GM23338 (cell line): ENCODE measurements around the gene PGC. TPM values are rescaled to one million over a fixed set of nuclear protein-coding genes. Genes with fewer than 3 reads are reported as not detected.
A peak's percentile ranks its signal among the peaks of the same experiment; 100 is the strongest.

Experiments used
- ATAC-seq: fragments of 200-7000 bp; cut with Tn5 transposase; 3 replicates; pipeline ENCODE4 v1.9.1; 2020
- DNase-seq: peaks from one replicate; pipeline ENCODE4 v3.0.0-alpha.2; 2015; ENCODE audit warnings: low spot score
- H2AFZ ChIP-seq: fragments of 200-600 bp; sonication (generic); 2 replicates; pipeline ENCODE4 v1.8.0; 2016; ENCODE audit warnings: antibody characterized with exemption, mild to moderate bottlenecking, moderate library complexity
- H3F3A ChIP-seq: fragments of 200-600 bp; sonication (generic); replicated peaks from 2 replicates; pipeline ENCODE4 v1.8.0; 2017; ENCODE audit warnings: antibody characterized with exemption, mixed run types, low read depth
- H3K27ac ChIP-seq: fragments of 200-600 bp; sonication (generic); 2 replicates; pipeline ENCODE4 v1.6.1; 2016; ENCODE audit warnings: low read depth
- H3K27me3 ChIP-seq: fragments of 200-600 bp; sonication (generic); 2 replicates; pipeline ENCODE4 v1.8.0; 2016; ENCODE audit warnings: mild to moderate bottlenecking, mixed run types, moderate library complexity; ENCODE audit not compliant: insufficient read depth
- H3K36me3 ChIP-seq: fragments of 200-600 bp; sonication (generic); 2 replicates; pipeline ENCODE4 v1.8.0; 2016; ENCODE audit warnings: mild to moderate bottlenecking; ENCODE audit not compliant: insufficient read depth
- H3K4me1 ChIP-seq: fragments of 200-600 bp; sonication (generic); 2 replicates; pipeline ENCODE4 v1.8.0; 2016; ENCODE audit warnings: mild to moderate bottlenecking, moderate library complexity; ENCODE audit not compliant: insufficient read depth
- H3K4me2 ChIP-seq: fragments of 200-600 bp; sonication (generic); 2 replicates; pipeline ENCODE4 v1.7.1; 2017; ENCODE audit warnings: mixed run types
- H3K4me3 ChIP-seq: fragments of 200-600 bp; sonication (generic); 2 replicates; pipeline ENCODE4 v1.6.1; 2016; ENCODE audit warnings: mixed run types
- H3K79me2 ChIP-seq: fragments of 200-600 bp; sonication (generic); replicated peaks from 2 replicates; pipeline ENCODE4 v1.8.0; 2017; ENCODE audit warnings: mild to moderate bottlenecking; ENCODE audit not compliant: insufficient read depth
- H3K9me2 ChIP-seq: fragments of 200-600 bp; sonication (generic); 2 replicates; pipeline ENCODE4 v1.8.0; 2017; ENCODE audit not compliant: insufficient read depth
- H4K20me1 ChIP-seq: fragments of 200-600 bp; sonication (generic); replicated peaks from 2 replicates; pipeline ENCODE4 v1.8.0; 2017; ENCODE audit warnings: mild to moderate bottlenecking; ENCODE audit not compliant: insufficient read depth
- H3K27ac Mint-ChIP-seq: 2 replicates; pipeline ENCODE4 v1.8.0; 2020; ENCODE audit warnings: inconsistent platforms, mild to moderate bottlenecking, moderate library complexity, mixed read lengths
- H3K27me3 Mint-ChIP-seq: 3 replicates; pipeline ENCODE4 v1.8.0; 2022; ENCODE audit warnings: low read depth, mild to moderate bottlenecking, moderate library complexity, mixed read lengths, inconsistent platforms; ENCODE audit not compliant: insufficient read depth, poor library complexity
- H3K36me3 Mint-ChIP-seq: 3 replicates; pipeline ENCODE4 v1.8.0; 2021; ENCODE audit warnings: low read depth, mild to moderate bottlenecking, inconsistent platforms, moderate library complexity, mixed read lengths
- H3K4me1 Mint-ChIP-seq: 3 replicates; pipeline ENCODE4 v1.8.0; 2020; ENCODE audit warnings: mild to moderate bottlenecking, inconsistent platforms, mixed read lengths
- H3K4me3 Mint-ChIP-seq: 3 replicates; pipeline ENCODE4 v1.8.0; 2021; ENCODE audit warnings: moderate library complexity, mild to moderate bottlenecking, inconsistent platforms, mixed read lengths
- H3K9me3 Mint-ChIP-seq: 3 replicates; pipeline ENCODE4 v1.8.0; 2020; ENCODE audit warnings: moderate library complexity, mild to moderate bottlenecking, inconsistent platforms, mixed read lengths
- CREB1 ChIP-seq: fragments of 250-450 bp; sonication (Bioruptor Pico); IDR thresholded peaks from 2 replicates; pipeline ENCODE4 v1.5.0; 2020; ENCODE audit warnings: low read depth, mild to moderate bottlenecking, moderate library complexity
- CTCF ChIP-seq, 2 experiments: fragments of 200-600 bp in 1 of 2; sonication (generic) in 1 of 2; conservative IDR thresholded peaks; 2 replicates each; pipeline versions ENCODE4 v1.5.1 to v1.6.1; 2016 to 2017; ENCODE audit warnings: antibody characterized with exemption in 2 of 2, low read depth in 2 of 2, mild to moderate bottlenecking in 2 of 2, moderate library complexity in 1 of 2
- ETS1 ChIP-seq: IDR thresholded peaks from 2 replicates; pipeline ENCODE4 v1.6.1; 2016; ENCODE audit warnings: antibody characterized with exemption
- POLR2AphosphoS5 ChIP-seq: IDR thresholded peaks from 2 replicates; pipeline ENCODE4 v1.6.1; 2016; ENCODE audit warnings: antibody characterized with exemption, low read depth
- REST ChIP-seq: IDR thresholded peaks from one replicate; pipeline ENCODE4 v1.6.1; 2018; ENCODE audit warnings: antibody characterized with exemption; ENCODE audit not compliant: unreplicated experiment
- STAT1 ChIP-seq: IDR thresholded peaks from one replicate; pipeline ENCODE4 v1.6.1; 2016; ENCODE audit warnings: antibody characterized with exemption; ENCODE audit not compliant: unreplicated experiment
- polyA plus RNA-seq: library from polyadenylated mRNA; unstranded; fragments of >200 nt; fragmentation: Nextera tagmentation; extraction: Ambion mirVana; gene quantifications from 2 replicates; pipeline ENCODE4 v1.2.1, GENCODE V29; 2016
- total RNA-seq: library from RNA; depleted of rRNA; stranded (reverse); fragments of >200 nt; shearing (Covaris generic); gene quantifications from 2 replicates; pipeline ENCODE4 v1.2.3, GENCODE V29; 2014

PGC gene
- total and polyA plus RNA-seq, 2 experiments from 2014 or later, result not detected

GRCh38 chr6:41787219-41787917 lies 40.2 kb upstream of the PGC start, which contains the start of gene TOMM6:
Gene TOMM6 (plus strand): TSS chr6:41787694. CDS start chr6:41787698, 4 bp downstream.
- H3K27ac Mint-ChIP-seq, result peak within 1 kb of the TSS; percentile 98
- peaks cover 22% of the 10 kb centered on the region for H3K79me2 ChIP-seq
- TF ChIP-seq POLR2AphosphoS5 (peak; percentile 91), CREB1 (peak; percentile 97), ETS1 (peak; percentile 86), STAT1 (no peak), CTCF (conservative IDR thresholded peaks at IDR 0.05; ENCODE audit: low read depth in 2 of 2) (peak; percentile 77 to 80)
- H3K4me2 ChIP-seq, result peak within 1 kb of the TSS; percentile 100
- no peaks in the 10 kb centered on the region for H3K9me2 ChIP-seq
- peak; percentile 96 for DNase-seq
- peaks cover 23% of the 10 kb centered on the region; the same call in 1 of the 2 replicates for H3K36me3 ChIP-seq
- peak within 1 kb of the TSS; percentile 100 for H3K4me3 ChIP-seq
- peaks cover 37% of the 10 kb centered on the region for H3K36me3 Mint-ChIP-seq
- H4K20me1 ChIP-seq, result peaks cover 5% of the 10 kb centered on the region; the same call in 1 of the 2 replicates
- peaks cover 13% of the 10 kb centered on the region for H3K4me1 ChIP-seq
- H3K9me3 Mint-ChIP-seq, result peaks cover 7% of the 10 kb centered on the region; the same call in 2 of the 3 replicates
- peak; percentile 74 for ATAC-seq
- peak within 1 kb of the TSS; percentile 94 for H3K4me3 Mint-ChIP-seq
- peak within 1 kb of the TSS; percentile 94 for H2AFZ ChIP-seq
- peaks cover 47% of the 10 kb centered on the region for H3K27me3 Mint-ChIP-seq
- H3K27me3 ChIP-seq, result peaks cover 38% of the 10 kb centered on the region
- peaks cover 17% of the 10 kb centered on the region for H3K4me1 Mint-ChIP-seq
- peaks cover 13% of the 10 kb centered on the region; the same call in 1 of the 2 replicates for H3F3A ChIP-seq
- peak within 1 kb of the TSS; percentile 96 for H3K27ac ChIP-seq

GRCh38 chr6:41786451-41787218 lies 39.4 kb upstream of the PGC start:
- Histone ChIP-seq H3K4me2 (peak overlapping the region; percentile 100), H3K9me2 (no peaks in the 10 kb centered on the region), H3K27ac (0 out of 2 replicates have a peak overlapping the region, but pooled peaks have one; percentile 82), H3K79me2 (peaks cover 22% of the 10 kb centered on the region), H3K4me1 (peaks cover 15% of the 10 kb centered on the region), H2AFZ (peak overlapping the region; percentile 94; the same call in 1 of the 2 replicates), H3K4me3 (peak overlapping the region; percentile 100), H3K36me3 (peaks cover 23% of the 10 kb centered on the region; the same call in 1 of the 2 replicates), H3K27me3 (peaks cover 45% of the 10 kb centered on the region), H3F3A (peaks cover 12% of the 10 kb centered on the region; the same call in 1 of the 2 replicates), H4K20me1 (peaks cover 5% of the 10 kb centered on the region; the same call in 1 of the 2 replicates)
- peak overlapping the region; percentile 98 for H3K27ac Mint-ChIP-seq
- ATAC-seq, result peak; percentile 87
- DNase-seq, result peak; percentile 88
- H3K27me3 Mint-ChIP-seq, result peaks cover 51% of the 10 kb centered on the region
- H3K4me1 Mint-ChIP-seq, result peaks cover 17% of the 10 kb centered on the region
- H3K36me3 Mint-ChIP-seq, result peaks cover 29% of the 10 kb centered on the region
- TF ChIP-seq REST (no peak), CTCF (conservative IDR thresholded peaks at IDR 0.05; ENCODE audit: low read depth in 2 of 2) (peak; percentile 49 to 87), CREB1 (no peak)
- peaks cover 7% of the 10 kb centered on the region; the same call in 2 of the 3 replicates for H3K9me3 Mint-ChIP-seq
- H3K4me3 Mint-ChIP-seq, result peak overlapping the region; percentile 94
